ENCODE data around the gene TAP2.

DNA sequence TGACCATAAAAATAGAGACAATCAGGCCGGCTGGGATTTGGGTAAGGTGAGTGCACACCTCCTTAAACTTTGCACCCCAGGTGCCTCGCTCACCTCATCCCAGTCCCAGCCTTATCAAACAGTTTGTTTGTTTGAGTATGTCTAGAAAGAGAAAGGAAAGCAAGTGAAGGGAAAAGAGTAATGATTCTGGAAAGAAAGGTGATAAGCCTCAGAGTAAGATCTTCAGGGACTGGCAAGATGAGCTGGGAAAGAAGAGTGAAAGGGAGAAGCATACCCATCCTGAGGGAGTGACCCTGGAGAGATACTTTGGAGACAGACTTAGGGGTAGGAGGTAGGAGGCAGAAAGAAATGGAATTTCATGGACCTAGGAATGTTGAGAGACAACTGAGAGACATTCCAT, 1.7 kb downstream of the TAP2 start:
- no peak for TF ChIP-seq CTCF (IDR thresholded peaks at IDR 0.05)
- TF ChIP-seq POLR2A (IDR thresholded peaks at IDR 0.05) = no peak

Measured in lower leg skin (tissue), 3 donors.